Panc1 (cell line): Measurements from ENCODE around the gene MAPK8IP3. TPM values are rescaled to one million over a fixed set of nuclear protein-coding genes. Genes with fewer than 3 reads are reported as not detected.

Experiments used
- ATAC-seq: fragments of 200-7000 bp; cut with Tn5 transposase; 2 replicates; pipeline ENCODE4 v1.9.1; 2020; ENCODE audit warnings: mild to moderate bottlenecking, moderate library complexity
- BruUV-seq: library from RNA; stranded (reverse); fragments of 400-500 nt; replicated peaks from 2 replicates; lab custom pipeline; 2021; lab: Mats Ljungman, UMichigan
- CTCF ChIA-PET: fragments of 300-600 bp; sonication (Branson Sonifier 250); formaldehyde crosslinking; loops from one replicate; lab custom pipeline; 2022; ENCODE audit warnings: antibody characterized with exemption; lab: Charles Lee
- POLR2A ChIA-PET: fragments of 300-600 bp; sonication (Branson Sonifier 250); formaldehyde crosslinking; loops from one replicate; lab custom pipeline; 2022; ENCODE audit warnings: antibody characterized with exemption; lab: Charles Lee
- DNase-seq: peaks from one replicate; pipeline ENCODE4 v3.0.0-alpha.2; 2010; ENCODE audit warnings: low read depth, low spot score
- H3K27ac ChIP-seq: 2 replicates; pipeline ENCODE4 v1.5.1; 2011; ENCODE audit warnings: mild to moderate bottlenecking, low read length, inconsistent platforms
- H3K27me3 ChIP-seq: fragments of 200-500 bp; sonication (Bioruptor generic); 2 replicates; pipeline ENCODE4 v1.6.0; 2014; ENCODE audit warnings: low read length, inconsistent platforms; ENCODE audit not compliant: control insufficient read depth, insufficient read depth
- H3K36me3 ChIP-seq: fragments of 200-500 bp; sonication (Bioruptor generic); 2 replicates; pipeline ENCODE4 v1.5.1; 2014; ENCODE audit warnings: inconsistent platforms, mild to moderate bottlenecking, low read length, moderate library complexity; ENCODE audit not compliant: control insufficient read depth, insufficient read depth
- H3K4me1 ChIP-seq: 2 replicates; pipeline ENCODE4 v1.5.1; 2011; ENCODE audit warnings: inconsistent platforms, mild to moderate bottlenecking, low read length, moderate library complexity; ENCODE audit not compliant: control insufficient read depth, insufficient read depth
- H3K4me3 ChIP-seq, 2 experiments: 2 replicates each; pipeline ENCODE4 v1.5.1; 2011 to 2012; ENCODE audit warnings: low read depth in 2 of 2, low read length in 2 of 2, mild to moderate bottlenecking in 2 of 2, inconsistent platforms in 1 of 2, moderate library complexity in 1 of 2
- H3K9me3 ChIP-seq: fragments of 200-500 bp; sonication (Bioruptor generic); 2 replicates; pipeline ENCODE4 v1.5.1; 2014; ENCODE audit warnings: low read depth, mild to moderate bottlenecking, inconsistent platforms, low read length, moderate library complexity; ENCODE audit not compliant: control insufficient read depth, insufficient read depth
- POLR2AphosphoS5 ChIP-seq: IDR thresholded peaks from 2 replicates; pipeline ENCODE4 v1.6.1; 2012; ENCODE audit warnings: mild to moderate bottlenecking, low read depth, low read length, moderate library complexity
- SIN3A ChIP-seq: IDR thresholded peaks from 2 replicates; pipeline ENCODE4 v1.6.1; 2012; ENCODE audit warnings: low read depth, mild to moderate bottlenecking, low read length, moderate library complexity, borderline replicate concordance; ENCODE audit not compliant: insufficient read depth
- TCF7L2 ChIP-seq: IDR thresholded peaks from 2 replicates; pipeline ENCODE4 v1.6.1; 2011; ENCODE audit warnings: mild to moderate bottlenecking, low read depth, low read length, inconsistent platforms
- in situ Hi-C: cut with HindIII; loops from 2 replicates; pipeline ENCODE4 v1.10.0; 2016; ENCODE audit warnings: low sequenced_read_pairs, low pct_unique_long_range_greater_than_20kb
- intact Hi-C: fragments of 100-400 bp; cut with micrococcal nuclease; formaldehyde crosslinking; loops from one replicate; pipeline ENCODE4 v1.10.0; 2022; ENCODE audit not compliant: unreplicated experiment
- total RNA-seq: library from RNA; stranded (reverse); gene quantifications from one replicate; pipeline ENCODE4 v1.2.1, GENCODE V29; 2021; ENCODE audit not compliant: unreplicated experiment
- TF ChIP-seq, protein P1 (sequence below): fragments of 450-650 bp; IDR thresholded peaks from 2 replicates; pipeline ENCODE4 v1.5.1; 2017; ENCODE audit warnings: mild to moderate bottlenecking
- TF ChIP-seq, protein P2 (sequence below), 2 experiments: IDR thresholded peaks; 2 replicates each; pipeline ENCODE4 v1.6.1; 2011 to 2012; ENCODE audit warnings: low read depth in 2 of 2, control low read depth in 1 of 2, low read length in 1 of 2, mild to moderate bottlenecking in 1 of 2, moderate library complexity in 1 of 2; ENCODE audit not compliant: insufficient read depth in 1 of 2

Gene MAPK8IP3
- total RNA-seq, 1 experiment from 2014 or later, result 108 TPM

DNA sequence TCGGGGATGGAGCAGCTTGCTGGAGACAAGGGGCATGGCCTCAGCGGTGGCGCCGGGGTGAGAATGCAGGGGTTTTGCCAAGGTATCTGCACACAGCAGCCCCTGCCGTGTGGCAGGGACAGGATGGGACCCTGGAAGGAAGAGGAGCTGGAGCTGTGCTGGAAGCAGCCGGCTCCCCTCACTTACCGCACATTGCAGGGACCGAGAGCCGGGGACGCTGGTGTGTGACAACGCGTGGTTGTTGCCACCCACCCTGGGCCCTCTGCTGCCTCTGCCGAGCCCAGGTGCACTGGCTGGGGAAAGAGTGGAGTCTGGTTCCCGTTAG is 79.8 kb downstream of the MAPK8IP3 start:
- Histone ChIP-seq H3K4me1 (peaks cover 5% of the 10 kb centered on the region), H3K4me3 (no peak overlapping the region), H3K36me3 (peaks cover 3% of the 10 kb centered on the region; the same call in 1 of the 2 replicates), H3K9me3 (no peaks in the 10 kb centered on the region), H3K27me3 (no peaks in the 10 kb centered on the region), H3K27ac (no peak overlapping the region)
- in situ Hi-C loops (no loop called here), intact Hi-C loops (no loop called here)
- DNase-seq (no peak), ATAC-seq (no peak)
- TF ChIP-seq, protein P1, sequence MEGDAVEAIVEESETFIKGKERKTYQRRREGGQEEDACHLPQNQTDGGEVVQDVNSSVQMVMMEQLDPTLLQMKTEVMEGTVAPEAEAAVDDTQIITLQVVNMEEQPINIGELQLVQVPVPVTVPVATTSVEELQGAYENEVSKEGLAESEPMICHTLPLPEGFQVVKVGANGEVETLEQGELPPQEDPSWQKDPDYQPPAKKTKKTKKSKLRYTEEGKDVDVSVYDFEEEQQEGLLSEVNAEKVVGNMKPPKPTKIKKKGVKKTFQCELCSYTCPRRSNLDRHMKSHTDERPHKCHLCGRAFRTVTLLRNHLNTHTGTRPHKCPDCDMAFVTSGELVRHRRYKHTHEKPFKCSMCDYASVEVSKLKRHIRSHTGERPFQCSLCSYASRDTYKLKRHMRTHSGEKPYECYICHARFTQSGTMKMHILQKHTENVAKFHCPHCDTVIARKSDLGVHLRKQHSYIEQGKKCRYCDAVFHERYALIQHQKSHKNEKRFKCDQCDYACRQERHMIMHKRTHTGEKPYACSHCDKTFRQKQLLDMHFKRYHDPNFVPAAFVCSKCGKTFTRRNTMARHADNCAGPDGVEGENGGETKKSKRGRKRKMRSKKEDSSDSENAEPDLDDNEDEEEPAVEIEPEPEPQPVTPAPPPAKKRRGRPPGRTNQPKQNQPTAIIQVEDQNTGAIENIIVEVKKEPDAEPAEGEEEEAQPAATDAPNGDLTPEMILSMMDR, result no peak
- no peak for TF ChIP-seq POLR2AphosphoS5
- TF ChIP-seq SIN3A, result no peak
- no peak for TF ChIP-seq TCF7L2
- TF ChIP-seq, protein P2, sequence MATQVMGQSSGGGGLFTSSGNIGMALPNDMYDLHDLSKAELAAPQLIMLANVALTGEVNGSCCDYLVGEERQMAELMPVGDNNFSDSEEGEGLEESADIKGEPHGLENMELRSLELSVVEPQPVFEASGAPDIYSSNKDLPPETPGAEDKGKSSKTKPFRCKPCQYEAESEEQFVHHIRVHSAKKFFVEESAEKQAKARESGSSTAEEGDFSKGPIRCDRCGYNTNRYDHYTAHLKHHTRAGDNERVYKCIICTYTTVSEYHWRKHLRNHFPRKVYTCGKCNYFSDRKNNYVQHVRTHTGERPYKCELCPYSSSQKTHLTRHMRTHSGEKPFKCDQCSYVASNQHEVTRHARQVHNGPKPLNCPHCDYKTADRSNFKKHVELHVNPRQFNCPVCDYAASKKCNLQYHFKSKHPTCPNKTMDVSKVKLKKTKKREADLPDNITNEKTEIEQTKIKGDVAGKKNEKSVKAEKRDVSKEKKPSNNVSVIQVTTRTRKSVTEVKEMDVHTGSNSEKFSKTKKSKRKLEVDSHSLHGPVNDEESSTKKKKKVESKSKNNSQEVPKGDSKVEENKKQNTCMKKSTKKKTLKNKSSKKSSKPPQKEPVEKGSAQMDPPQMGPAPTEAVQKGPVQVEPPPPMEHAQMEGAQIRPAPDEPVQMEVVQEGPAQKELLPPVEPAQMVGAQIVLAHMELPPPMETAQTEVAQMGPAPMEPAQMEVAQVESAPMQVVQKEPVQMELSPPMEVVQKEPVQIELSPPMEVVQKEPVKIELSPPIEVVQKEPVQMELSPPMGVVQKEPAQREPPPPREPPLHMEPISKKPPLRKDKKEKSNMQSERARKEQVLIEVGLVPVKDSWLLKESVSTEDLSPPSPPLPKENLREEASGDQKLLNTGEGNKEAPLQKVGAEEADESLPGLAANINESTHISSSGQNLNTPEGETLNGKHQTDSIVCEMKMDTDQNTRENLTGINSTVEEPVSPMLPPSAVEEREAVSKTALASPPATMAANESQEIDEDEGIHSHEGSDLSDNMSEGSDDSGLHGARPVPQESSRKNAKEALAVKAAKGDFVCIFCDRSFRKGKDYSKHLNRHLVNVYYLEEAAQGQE (IDR thresholded peaks at IDR 0.05; ENCODE audit: insufficient read depth in 1 of 2, low read depth in 2 of 2, low read length in 1 of 2), result no peak
- POLR2A ChIA-PET, result no interaction called here
- no TSS peak for BruUV-seq
- CTCF ChIA-PET, result no interaction called here

DNA sequence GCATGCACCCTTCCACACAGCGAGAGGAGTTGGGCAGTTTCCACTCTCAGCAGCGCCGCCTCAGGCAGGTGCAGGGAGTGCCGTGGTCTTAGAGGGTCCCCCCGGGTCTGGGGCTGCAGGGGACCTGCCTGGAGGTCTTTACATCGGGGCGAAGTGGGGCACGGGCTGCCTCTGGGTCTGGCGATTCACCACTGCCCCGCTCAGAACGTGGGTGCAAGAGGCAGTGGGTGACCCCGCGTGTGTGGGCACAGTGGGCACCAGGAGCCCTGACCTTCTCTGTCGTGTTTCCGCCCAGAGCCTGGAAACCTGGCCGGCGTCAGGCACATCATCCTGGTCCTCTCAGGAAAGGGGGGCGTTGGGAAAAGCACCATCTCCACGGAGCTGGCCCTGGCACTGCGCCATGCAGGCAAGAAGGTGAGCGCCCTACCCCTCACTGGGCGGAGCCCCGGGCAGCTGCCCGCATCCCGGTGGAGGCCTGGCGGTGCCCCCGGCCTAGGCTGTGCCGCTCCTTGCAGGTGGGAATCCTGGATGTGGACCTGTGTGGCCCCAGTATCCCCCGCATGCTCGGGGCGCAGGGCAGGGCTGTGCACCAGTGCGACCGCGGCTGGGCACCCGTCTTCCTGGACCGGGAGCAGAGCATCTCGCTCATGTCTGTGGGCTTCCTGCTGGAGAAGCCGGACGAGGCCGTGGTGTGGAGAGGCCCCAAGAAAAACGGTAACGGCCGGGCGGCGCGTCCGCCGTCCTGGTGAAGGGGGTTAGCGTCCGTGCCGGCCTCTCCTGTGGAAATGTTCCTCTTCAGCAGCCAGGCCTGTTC is 80.5 kb downstream of the MAPK8IP3 start:
- H3K36me3 ChIP-seq, result peaks cover 3% of the 10 kb centered on the region; the same call in 1 of the 2 replicates
- TF ChIP-seq SIN3A, result no peak
- TF ChIP-seq, protein P1, result no peak
- TF ChIP-seq, protein P2 (IDR thresholded peaks at IDR 0.05; ENCODE audit: insufficient read depth in 1 of 2, low read depth in 2 of 2, low read length in 1 of 2), result no peak
- TF ChIP-seq POLR2AphosphoS5, result no peak
- TF ChIP-seq TCF7L2, result no peak
- ChIA-PET POLR2A (no interaction called here), CTCF (no interaction called here)
- H3K4me3 ChIP-seq, result no peak overlapping the region
- no peaks in the 10 kb centered on the region for H3K9me3 ChIP-seq
- in situ Hi-C loops (no loop called here), intact Hi-C loops (no loop called here)
- ATAC-seq (no peak), DNase-seq (no peak)
- no peaks in the 10 kb centered on the region for H3K4me1 ChIP-seq
- H3K27ac ChIP-seq, result no peak overlapping the region
- no peaks in the 10 kb centered on the region for H3K27me3 ChIP-seq
- BruUV-seq, result no TSS peak
